ENCODE results near the gene TPI1.
"Not testable (repeated sequence)": the region's sequence is repeated elsewhere in the genome, so short reads cannot be mapped to it uniquely, and the experiment has no call there.

TPI1 gene

DNA sequence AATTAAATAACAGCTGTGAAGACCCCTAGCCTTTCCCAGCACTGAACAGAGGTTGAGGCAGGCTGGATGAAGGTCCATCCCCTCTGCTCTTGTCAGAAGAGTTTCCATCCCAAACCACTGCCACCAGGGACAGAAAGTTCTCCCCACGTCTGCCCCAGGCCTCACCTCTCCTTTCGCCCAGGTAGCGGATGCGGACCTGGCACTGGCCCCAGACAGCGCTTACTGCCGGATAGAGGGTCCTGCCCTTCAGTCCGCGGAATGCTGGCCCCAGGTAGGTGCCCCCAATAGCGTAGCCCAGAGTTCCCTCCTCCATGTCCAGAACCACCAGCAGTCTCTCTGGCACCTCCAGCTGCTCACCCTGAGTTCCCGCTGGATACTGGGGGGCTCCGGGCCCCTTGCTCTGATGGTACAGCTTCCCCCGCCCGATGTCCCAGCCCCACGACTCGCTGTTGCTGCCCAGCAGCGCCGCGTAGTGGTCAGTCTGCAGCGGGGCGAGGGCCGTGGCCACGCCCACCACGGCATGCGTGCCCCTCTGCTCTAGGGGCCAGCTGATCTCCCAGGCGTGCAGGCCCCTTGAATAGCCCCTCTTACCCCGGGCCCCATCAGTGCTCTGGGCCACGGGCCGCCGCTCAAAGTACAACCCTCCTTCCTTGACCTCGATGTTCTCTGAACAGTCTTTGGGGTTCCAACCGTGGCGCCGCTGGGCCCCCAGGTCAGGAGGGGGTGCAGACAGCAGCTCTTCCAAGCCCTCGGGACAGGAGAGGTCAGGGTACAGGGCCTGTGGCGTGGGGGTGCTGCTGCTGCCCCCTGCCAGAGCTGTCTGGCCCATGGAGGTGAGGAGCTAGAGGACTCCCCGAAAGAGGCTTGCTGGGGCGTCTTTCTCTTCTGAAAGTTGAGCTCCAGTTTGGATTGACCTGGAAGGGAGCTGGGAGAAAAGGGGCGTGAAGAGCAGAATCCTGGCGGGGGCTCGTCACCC, 5.0 kb downstream of the TPI1 start:
- H3K36me3 Mint-ChIP-seq = peaks cover 59% of the 10 kb centered on the region
- H3K4me3 Mint-ChIP-seq = peak overlapping the region; percentile 90
- peak; percentile 89 for DNase-seq
- H3K9me3 Mint-ChIP-seq = no peaks in the 10 kb centered on the region
- no peaks in the 10 kb centered on the region for H3K27me3 Mint-ChIP-seq
- H3K27ac Mint-ChIP-seq = peak overlapping the region; percentile 93
- H3K4me1 Mint-ChIP-seq = peaks cover 61% of the 10 kb centered on the region
- CTCF ChIA-PET = interaction anchor here (0.7 to 4.3 kb wide), 37 partner anchors 10 to 264 kb away, joined by 3 to 35 read pairs (median 4); partner anchors contain the start of genes C12orf57, C1RL, CDCA3 and P3H3

DNA sequence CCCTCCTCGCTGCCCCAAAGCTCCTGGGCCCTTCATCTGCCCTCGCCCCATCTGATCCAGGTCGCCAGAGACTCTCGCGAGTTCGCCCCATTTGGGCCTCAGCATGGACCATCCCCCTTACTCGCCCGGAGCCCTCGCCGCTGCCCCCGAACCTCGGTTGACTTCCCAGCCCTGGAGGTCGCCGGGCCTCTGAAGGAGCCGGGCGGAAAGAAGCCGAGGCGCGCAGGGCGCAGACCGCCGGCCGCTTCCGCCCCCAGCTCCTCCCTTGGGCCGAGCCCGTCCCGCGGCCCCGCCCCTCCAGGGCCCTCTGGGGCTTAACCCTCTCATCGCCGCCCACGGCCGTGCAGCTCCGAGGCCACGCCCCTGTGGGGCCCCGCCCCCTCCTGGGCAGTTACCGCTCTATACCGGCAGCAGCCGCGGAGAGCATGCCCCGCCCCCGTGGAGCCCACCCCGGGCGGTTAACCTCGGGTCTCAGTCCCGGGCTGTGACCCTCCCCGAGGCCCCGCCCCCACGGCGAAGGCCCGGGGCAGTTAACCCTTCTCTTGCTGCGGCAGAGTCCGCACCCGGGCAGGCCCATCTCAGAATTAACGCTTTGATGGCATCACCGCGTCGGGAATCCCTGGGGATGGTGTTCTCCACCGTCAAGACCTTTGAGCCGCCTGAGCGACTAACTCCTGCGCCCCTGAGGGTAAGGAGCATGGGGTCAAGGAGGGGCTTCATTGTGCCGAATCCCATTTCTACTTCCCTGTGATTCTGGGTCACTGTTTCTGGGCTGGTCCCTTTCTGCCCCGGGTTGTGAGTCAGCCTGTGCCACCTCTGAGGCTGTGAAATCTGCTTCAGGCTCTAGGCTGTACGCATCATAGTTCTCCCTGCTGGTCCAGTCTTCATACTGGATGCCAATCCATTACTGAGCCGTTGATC, 6.0 kb downstream of the TPI1 start, which contains the start of gene SPSB2:
SPSB2 (minus strand) TSS at position 210 of the 921 bp plus-strand sequence. CDS start 402 bp downstream, outside the sequence.
- Mint-ChIP-seq H3K4me1 (peaks cover 57% of the 10 kb centered on the region), H3K9me3 (no peaks in the 10 kb centered on the region), H3K27ac (peak within 1 kb of the TSS; percentile 93), H3K36me3 (peaks cover 56% of the 10 kb centered on the region), H3K27me3 (no peaks in the 10 kb centered on the region), H3K4me3 (peak within 1 kb of the TSS; percentile 90)
- CTCF ChIA-PET = interaction anchor here (0.7 to 4.3 kb wide), 31 partner anchors 9 to 265 kb away, joined by 3 to 35 read pairs (median 5); partner anchors contain the start of genes C12orf57, C1RL, CDCA3 and P3H3
- DNase-seq = peak; percentile 99

DNA sequence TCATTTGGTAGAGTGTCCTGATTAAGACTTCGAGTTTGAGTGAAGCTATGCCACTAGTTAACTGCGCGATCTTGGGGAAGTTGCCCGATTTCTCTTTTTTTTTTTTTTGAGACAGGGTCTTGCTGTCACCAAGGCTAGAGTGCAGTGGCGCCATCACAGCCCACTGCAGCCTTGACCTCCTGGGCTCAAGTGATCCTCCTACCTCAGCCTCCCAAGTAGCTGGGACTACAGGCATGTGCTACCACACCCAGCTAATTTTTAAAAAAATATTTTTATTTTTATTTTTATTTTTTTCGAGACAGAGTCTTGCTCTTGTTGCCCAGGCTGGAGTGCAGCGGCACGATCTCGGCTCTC, 6.7 kb downstream of the TPI1 start:
- H3K27ac Mint-ChIP-seq = peak overlapping the region; percentile 61
- H3K4me1 Mint-ChIP-seq = peaks cover 50% of the 10 kb centered on the region
- CTCF ChIA-PET = interaction anchor here (2.1 to 4.3 kb wide), 4 partner anchors 17 to 91 kb away, joined by 7 to 35 read pairs (median 20); partner anchors contain the start of genes CDCA3 and USP5
- peak overlapping the region; percentile 90 for H3K4me3 Mint-ChIP-seq
- H3K9me3 Mint-ChIP-seq, DNase-seq, H3K27me3 Mint-ChIP-seq: not testable (repeated sequence)
- peaks cover 49% of the 10 kb centered on the region for H3K36me3 Mint-ChIP-seq

DNA sequence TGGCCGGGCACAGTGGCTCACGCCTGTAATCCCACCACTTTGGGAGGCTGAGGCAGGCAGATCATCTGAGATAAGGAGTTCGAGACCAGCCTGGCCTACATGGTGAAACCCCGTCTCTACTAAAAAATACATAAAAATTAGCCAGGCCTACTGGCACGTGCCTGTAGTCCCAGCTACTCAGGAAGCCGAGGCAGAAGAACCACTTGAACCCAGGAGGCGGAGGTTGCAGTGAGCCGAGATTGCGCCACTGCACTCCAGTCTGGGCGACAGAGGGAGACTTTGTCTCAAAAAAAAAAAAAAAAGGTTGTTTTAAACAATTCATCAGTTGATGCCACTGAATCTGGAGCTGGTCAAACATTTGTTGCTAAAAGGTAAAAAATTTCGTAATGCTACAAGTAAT, 12.5 kb downstream of the TPI1 start:
- not testable (repeated sequence) for H3K27me3 Mint-ChIP-seq, H3K4me3 Mint-ChIP-seq, H3K4me1 Mint-ChIP-seq, H3K9me3 Mint-ChIP-seq, DNase-seq, H3K27ac Mint-ChIP-seq
- CTCF ChIA-PET = interaction anchor here (0.9 kb wide), 1 partner anchor 11 kb away, joined by 3 read pairs; no protein-coding TSS in a partner anchor
- H3K36me3 Mint-ChIP-seq = peaks cover 22% of the 10 kb centered on the region

DNA sequence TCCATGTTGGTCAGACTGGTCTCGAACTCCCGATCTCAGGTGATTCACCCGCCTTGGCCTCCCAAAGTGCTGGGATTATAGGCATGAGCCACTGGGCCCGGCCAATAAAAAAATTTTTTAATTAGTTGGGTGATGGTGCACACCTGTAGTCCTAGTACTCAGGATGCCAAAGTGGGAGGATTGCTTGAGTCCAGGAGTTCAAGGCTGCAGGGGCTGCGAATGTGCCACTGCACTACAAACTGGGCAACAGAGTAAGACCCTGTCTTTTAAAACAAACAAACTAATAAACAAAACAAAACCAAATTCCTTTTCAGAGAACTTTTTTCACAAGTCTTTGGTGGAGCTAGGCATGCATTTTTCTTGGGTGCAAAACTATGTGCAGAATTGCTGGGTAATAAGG, 15.9 kb downstream of the TPI1 start:
- H3K27ac Mint-ChIP-seq = no peak overlapping the region
- H3K4me3 Mint-ChIP-seq = no peak overlapping the region
- H3K27me3 Mint-ChIP-seq = no peaks in the 10 kb centered on the region
- H3K4me1 Mint-ChIP-seq = peaks cover under 1% of the 10 kb centered on the region
- H3K9me3 Mint-ChIP-seq = no peaks in the 10 kb centered on the region
- DNase-seq = no peak
- peaks cover 11% of the 10 kb centered on the region for H3K36me3 Mint-ChIP-seq
- CTCF ChIA-PET = interaction anchor here (0.8 to 2.4 kb wide), 3 partner anchors 11 to 31 kb away, joined by 3 to 15 read pairs (median 3); partner anchors contain the start of genes SPSB2, TPI1 and USP5

DNA sequence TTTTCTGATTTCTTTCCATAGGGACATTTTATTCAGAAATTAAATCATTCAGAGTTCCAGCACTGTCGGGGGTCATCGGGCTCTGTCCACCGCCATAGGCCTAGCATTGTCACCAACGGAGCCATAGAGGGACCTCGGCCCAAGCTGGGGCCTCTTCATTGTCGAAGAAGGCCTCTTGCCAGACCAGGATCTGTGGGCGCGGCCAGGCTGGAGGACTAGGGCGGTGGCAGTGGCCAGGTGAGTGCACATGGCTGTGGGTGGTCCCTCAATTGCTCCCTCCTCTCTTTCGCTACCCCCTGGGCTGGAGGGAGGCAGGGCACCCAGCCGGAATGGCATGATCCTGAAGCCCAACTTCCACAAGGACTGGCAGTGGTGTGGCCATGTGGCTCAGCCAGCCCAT, 16.4 kb downstream of the TPI1 start:
- Mint-ChIP-seq H3K36me3 (peaks cover 14% of the 10 kb centered on the region), H3K4me1 (peaks cover 3% of the 10 kb centered on the region)

DNA sequence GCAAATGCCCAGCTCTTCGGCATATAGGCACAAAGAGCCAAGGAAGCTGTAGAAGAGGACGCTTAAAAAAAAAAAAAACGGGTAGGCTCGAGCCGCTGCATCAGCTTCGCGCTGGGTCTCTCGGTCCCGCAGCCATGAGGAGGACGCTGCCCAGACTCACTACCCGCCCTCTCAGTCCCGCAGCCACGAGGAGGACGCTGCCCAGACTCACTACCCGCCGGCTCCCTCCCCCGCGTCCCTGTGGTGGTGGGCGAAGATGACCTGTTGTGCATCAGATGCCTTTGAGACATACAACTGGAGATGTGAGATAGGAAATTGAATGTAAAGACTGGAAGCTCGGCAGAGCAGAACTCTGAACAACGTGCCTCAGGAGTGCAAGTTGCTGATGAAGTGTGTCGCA, 17.2 kb downstream of the TPI1 start:
- no peak overlapping the region for H3K27ac Mint-ChIP-seq
- H3K27me3 Mint-ChIP-seq = no peaks in the 10 kb centered on the region
- peaks cover 3% of the 10 kb centered on the region for H3K4me1 Mint-ChIP-seq
- peaks cover 14% of the 10 kb centered on the region for H3K36me3 Mint-ChIP-seq
- CTCF ChIA-PET = interaction anchor here (0.9 kb wide), 1 partner anchor 12 kb away, joined by 4 read pairs; the partner anchor contains the start of gene SPSB2
- H3K9me3 Mint-ChIP-seq = no peaks in the 10 kb centered on the region
- no peak overlapping the region for H3K4me3 Mint-ChIP-seq
- no peak for DNase-seq

More for the DNA sequence above, 16.4 kb downstream of the TPI1 start:
- CTCF ChIA-PET = no interaction called here
- no peak overlapping the region for H3K4me3 Mint-ChIP-seq
- H3K9me3 Mint-ChIP-seq = no peaks in the 10 kb centered on the region
- DNase-seq = no peak
- H3K27ac Mint-ChIP-seq = no peak overlapping the region
- H3K27me3 Mint-ChIP-seq = no peaks in the 10 kb centered on the region

DNA sequence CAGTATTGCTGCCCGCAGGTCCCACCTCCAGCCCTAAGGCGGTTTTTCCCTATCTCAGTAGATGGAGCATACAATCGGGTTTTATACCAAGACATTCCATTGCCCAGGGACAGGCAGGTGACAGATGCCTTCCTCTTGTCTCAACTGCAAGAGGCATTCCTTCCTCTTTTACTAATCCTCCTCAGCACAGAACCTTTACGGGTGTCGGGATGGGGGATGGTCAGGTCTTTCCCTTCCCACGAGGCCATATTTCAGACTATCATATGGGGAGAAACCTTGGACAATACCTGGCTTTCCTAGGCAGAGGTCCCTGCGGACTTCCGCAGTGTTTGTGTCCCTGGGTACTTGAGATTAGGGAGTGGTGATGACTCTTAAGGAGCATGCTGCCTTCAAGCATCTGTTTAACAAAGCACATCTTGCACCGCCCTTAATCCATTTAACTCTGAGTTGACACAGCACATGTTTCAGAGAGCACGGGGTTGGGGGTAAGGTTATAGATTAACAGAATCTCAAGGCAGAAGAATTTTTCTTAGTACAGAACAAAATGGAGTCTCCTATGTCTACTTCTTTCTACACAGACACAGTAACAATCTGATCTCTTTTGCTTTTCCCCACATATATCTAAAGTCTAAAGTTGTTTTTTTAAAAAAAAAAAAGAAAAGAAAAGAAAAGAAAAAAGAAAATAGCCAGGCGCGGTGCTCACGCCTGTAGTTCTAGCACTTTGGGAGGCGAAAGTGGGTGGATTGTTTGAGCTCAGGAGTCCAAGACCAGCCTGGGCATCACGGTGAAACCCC, 19.1 kb downstream of the TPI1 start:
- not testable (repeated sequence) for H3K27ac Mint-ChIP-seq, H3K4me3 Mint-ChIP-seq
- CTCF ChIA-PET = interaction anchor here (0.8 kb wide), 1 partner anchor 14 kb away, joined by 3 read pairs; no protein-coding TSS in a partner anchor

DNA sequence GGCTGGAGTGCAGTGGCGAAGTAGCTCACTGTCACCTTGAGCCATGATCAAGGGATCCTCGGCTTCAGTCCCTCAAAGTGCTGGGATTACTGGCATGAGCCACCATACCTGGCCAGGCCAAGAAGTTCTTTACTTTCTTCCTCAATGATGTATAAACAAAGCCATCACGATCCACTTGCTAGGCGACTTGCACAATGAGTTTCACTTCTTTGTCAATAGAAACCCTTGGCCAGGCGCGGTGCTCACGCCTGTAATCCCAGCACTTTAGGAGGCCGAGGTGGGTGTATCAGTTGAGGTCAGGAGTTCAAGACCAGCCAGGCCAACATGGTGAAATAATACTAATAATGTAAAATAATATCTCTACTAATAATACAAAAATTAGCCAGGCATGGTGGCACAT, 20.1 kb downstream of the TPI1 start:
- Mint-ChIP-seq H3K9me3 (no peaks in the 10 kb centered on the region), H3K27me3 (no peaks in the 10 kb centered on the region), H3K27ac (no peak overlapping the region), H3K4me3 (no peak overlapping the region), H3K4me1 (peaks cover 27% of the 10 kb centered on the region), H3K36me3 (peaks cover 15% of the 10 kb centered on the region)
- DNase-seq = no peak
- CTCF ChIA-PET = interaction anchor here (0.8 kb wide), 2 partner anchors 16 to 222 kb away, joined by 3 read pairs; partner anchors contain the start of gene C1RL

More for the DNA sequence above, 19.1 kb downstream of the TPI1 start:
- not testable (repeated sequence) for DNase-seq, H3K27me3 Mint-ChIP-seq, H3K9me3 Mint-ChIP-seq
- peaks cover 16% of the 10 kb centered on the region for H3K36me3 Mint-ChIP-seq
- peaks cover 17% of the 10 kb centered on the region for H3K4me1 Mint-ChIP-seq

DNA sequence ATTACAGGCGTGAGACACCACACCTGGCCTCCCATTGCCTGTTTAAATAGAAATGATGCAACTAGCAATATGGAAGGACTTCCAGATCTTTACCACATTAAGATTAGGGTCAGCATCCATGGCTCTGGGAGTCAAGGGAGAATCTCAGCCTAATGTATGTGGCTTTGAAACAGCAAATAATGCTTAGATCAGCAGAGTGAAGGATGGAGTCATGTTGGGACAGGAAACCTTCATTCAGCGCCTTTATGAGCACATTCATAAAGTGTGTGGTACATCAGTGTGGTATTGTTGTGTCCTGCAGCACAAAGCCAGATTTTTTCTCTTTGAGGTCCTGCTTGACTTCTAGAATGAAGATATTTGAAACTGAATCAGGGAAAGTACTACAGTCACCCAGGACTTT, 21.0 kb downstream of the TPI1 start:
- CTCF ChIA-PET = no interaction called here
- no peak for DNase-seq

DNA sequence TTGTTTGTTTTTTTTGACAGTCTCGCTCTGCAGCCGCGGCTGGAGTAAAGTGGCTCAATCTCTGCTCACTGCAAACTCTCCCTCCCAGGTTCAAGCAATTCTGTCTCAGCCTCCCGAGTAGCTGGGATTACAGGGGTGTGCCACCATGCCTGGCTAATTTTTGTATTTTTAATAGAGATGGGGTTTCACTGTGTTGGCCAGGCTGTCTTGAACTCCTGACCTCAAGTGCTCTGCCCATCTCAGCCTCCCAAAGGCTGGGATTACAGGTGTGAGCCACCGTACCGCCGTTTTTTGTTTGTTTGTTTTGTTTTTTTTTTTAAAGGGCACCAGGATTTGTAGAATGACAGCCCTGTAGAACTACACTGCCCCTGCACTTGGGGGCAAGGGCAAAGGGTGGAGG, 21.5 kb downstream of the TPI1 start:
- DNase-seq, H3K9me3 Mint-ChIP-seq, H3K4me3 Mint-ChIP-seq, CTCF ChIA-PET, H3K27me3 Mint-ChIP-seq, H3K27ac Mint-ChIP-seq: not testable (repeated sequence)
- peaks cover 14% of the 10 kb centered on the region for H3K36me3 Mint-ChIP-seq
- H3K4me1 Mint-ChIP-seq = peaks cover 29% of the 10 kb centered on the region

More for the DNA sequence above, 21.0 kb downstream of the TPI1 start:
- Mint-ChIP-seq H3K36me3 (peaks cover 16% of the 10 kb centered on the region), H3K9me3 (no peaks in the 10 kb centered on the region), H3K27ac (no peak overlapping the region), H3K4me1 (peaks cover 29% of the 10 kb centered on the region), H3K27me3 (no peaks in the 10 kb centered on the region), H3K4me3 (no peak overlapping the region)

DNA sequence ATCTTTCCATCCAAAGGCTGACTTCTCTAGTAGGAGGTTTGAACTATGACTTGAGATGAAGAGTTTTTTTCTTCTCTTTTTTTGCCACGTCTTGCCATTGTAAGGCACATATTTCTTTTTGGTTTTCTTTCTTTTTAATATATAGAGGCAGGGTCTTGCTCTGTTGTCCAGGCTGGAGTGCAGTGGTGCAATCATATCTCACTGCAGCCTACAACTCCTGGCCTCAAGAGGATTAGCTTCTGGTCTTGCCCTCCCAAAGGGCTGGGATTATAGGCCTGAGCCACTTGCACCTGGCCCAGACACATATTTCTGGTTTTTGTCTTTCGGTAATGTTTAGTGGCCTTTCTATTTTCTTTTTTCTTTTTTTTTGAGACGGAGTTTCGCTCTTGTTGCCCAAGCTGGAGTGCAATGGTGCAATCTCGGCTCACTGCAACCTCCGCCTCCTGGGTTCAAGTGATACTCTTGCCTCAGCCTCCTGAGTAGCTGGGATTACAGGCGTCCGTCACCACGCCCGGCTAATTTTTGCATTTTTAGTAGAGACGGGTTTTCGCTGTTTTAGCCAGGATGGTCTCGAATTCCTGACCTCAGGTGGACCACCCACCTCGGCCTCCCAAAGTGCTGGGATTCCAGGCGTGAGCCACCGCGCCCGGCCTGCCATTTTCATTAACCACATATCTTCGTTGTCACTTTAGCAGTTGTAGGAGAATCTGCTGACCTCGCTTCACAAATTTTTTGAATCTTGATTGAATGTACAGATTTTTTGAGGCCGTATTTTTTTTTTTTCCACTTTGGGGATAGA, 22.6 kb downstream of the TPI1 start:
- Mint-ChIP-seq H3K4me3 (peak overlapping the region; percentile 76), H3K4me1 (peaks cover 29% of the 10 kb centered on the region), H3K27ac (peak overlapping the region; percentile 94)
- H3K9me3 Mint-ChIP-seq, H3K36me3 Mint-ChIP-seq, H3K27me3 Mint-ChIP-seq, DNase-seq, CTCF ChIA-PET: not testable (repeated sequence)
